GM19438 (cell line): Measurements from ENCODE around the gene ADSS1.

Experiments used
- ATAC-seq: cut with Tn5 transposase; IDR thresholded peaks from one replicate; pipeline ENCODE4 v1.9.1; 2021; ENCODE audit warnings: low read depth; ENCODE audit not compliant: unreplicated experiment

The ADSS1 gene

DNA sequence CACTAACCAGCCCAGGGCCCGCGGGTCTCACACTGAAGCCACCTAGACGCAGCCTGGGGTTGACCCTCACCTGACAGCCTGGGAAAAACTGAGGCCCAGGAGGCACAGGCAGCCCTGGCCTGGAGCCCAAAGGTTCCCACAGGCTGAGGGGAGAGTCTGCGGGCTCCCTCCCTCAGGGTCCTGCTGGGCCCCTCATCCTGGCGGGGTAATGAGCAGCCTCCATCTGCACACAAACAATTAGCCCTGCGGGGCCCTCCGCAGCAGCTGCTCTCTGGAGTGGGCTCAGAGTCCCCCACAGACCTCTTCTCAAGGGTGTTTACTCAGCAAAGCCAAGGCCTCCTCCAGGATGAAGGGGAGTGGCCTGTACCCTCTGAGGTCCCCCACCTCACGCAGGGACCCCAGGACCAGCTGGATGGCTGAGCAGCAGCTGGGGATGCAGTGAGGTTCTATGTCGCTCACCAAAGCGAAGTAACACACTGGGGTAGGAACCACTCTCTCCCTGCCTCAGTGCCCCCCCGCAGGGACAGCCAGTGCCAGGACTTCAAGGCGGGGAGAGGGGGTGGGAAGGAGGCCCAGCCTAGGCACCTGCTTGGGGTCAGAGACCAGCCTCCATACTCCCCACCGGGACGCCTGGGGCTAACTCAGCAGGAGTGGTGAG lies 64.3 kb downstream of the ADSS1 start:
- no peak for ATAC-seq

GRCh38 chr14:104788873-104789663 lies 65.0 kb downstream of the ADSS1 start:
- ATAC-seq: no peak

DNA sequence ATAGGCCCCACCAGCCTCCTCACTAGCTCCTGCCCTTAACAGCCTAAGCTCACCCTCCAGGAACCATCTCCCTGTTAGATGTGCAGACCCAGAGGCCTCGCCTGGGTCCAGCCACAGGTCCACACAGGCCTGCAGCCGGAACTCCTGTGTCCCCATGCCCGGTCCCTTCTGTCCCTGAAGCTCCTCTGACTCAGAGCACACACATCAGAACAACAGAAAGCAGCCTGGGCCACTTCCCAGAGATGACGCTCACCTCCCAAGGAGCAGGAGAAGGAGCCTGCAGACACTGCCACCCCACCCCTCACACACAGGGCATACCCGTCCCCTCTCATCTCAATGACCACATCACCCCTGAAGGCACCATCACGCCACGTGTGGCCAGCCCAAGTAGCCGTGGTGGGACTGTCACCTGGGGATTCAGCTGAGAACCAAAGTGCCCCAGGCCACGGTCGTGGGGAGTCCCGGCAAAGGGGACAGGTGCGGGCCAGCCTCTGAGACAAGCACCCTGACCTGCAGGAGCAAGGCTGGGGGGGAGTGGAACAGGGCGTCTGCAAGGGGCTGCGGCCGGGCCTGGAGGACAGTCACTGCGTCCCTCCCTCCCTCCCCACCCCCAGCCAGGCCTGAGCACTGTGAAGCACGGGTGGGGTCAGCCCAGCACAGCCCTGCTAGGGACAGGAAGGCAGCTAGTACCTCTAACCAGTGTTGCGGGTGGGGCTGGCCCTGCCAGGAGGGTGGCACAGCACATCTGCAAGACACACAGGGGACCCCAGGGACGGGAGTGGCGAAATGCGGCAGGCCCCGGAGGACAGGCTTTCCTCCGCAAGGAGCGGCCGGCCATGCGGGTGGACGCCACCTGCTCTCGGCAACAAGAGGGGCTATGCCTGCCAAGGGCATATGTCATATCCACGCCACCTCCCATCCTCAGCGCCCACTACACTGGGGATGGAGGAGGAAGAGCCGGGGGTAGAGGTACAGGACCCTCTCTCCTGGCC lies 66.0 kb downstream of the ADSS1 start:
- no peak for ATAC-seq

DNA sequence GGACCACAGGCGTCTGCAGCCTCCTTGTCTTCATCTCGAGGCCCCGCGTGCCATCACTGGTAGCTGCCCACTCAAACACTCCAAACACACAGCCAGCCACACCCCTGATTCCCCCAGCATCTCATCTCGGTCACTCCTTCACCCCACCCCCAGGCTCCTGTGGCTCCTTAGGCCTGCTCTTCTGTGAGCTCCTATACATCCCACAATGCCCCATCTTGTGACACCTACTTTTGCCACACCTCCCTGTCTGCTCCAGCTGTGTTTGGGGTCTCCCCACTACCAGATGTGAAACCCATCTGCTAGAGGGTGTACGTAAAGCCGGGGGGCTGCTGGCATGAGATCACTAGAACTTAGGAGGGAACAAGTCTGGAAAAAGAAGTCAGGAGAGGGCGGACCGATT lies 67.4 kb downstream of the ADSS1 start:
- ATAC-seq: no peak

- ATAC-seq: no peak
These were observed 68.3 kb downstream of the ADSS1 start for GRCh38 chr14:104792101-104792884.

DNA sequence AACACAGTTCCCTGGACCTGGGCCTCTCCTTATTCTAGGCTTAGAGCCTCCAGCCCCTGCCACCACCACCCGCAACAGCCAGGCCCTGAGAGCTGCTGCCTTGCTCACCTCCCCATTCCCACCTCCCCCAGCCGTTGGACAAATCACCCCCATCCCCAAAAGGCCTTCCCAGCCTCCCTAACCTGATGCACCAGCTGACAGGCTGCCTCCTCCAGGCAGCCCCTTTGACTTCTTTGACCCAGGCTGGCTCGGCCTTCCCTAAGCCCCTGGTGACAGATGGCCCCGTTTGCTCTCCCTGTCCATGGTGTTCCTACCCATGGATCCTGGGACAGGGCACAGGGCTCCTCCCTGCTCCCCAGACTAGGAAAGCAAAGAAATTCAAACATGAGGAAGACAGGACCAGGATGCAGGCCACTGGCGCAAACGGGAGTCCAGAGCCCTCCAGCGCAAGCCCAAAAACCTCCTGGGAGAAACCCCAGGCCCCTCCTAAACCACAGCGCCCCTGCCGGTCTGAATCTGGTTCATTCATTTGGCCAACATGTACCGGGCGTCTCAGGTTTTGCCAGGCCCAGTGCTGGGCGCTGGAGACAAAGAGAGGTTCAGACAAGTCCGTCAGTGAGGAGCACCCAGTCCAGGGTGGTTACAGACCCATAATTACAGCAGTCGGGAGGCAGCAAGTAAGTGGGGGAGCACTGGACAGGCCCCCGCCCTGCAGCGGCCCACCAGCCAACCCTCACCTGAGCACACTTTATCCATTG lies 69.1 kb downstream of the ADSS1 start:
- no peak for ATAC-seq

GRCh38 chr14:104793703-104793959 lies 69.6 kb downstream of the ADSS1 start:
- no peak for ATAC-seq

DNA sequence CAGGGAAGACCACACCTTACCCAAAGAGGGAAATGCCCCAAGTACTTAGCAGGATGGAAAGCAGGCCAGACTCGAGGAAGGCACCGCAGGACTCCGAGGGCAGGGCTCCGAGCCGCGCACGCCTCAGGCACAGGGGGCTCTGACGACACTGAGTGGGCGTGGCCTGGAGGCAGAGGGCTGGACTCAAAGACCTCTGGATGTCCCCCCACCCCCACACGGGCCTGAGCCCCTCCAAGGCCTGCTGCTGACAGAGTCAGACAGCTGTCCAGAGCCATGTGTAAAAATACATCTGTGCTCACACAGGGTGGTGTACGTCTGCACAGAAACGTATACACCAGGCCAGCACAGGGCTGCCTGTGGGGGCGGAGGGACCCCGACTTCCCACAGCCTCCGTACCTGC lies 70.1 kb downstream of the ADSS1 start:
- no peak for ATAC-seq

DNA sequence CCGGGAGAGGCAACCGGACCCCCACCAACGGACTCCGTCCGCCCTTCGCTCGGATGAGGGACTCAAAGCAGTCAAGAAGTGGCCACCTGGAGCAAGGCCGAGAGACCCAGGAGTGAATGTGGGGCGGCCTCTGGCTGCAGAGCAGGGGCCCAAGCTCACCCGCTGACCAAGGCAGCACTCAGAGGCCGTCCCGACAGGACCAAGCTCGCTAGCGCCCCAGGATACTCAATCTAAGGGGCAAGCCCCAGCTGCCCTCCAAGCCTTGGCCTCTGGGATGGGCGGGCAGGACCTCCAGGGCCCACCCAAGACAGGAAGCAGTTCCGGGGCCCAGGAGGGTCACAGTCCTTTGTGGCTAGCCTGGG lies 70.6 kb downstream of the ADSS1 start:
- ATAC-seq: no peak

GRCh38 chr14:104794993-104795780 lies 71.2 kb downstream of the ADSS1 start, which contains the start of gene AKT1:
Gene AKT1, minus strand, starts transcription at chr14:104795748. Its CDS starts 3,105 bp downstream, at chr14:104792643.
- ATAC-seq: no peak

DNA sequence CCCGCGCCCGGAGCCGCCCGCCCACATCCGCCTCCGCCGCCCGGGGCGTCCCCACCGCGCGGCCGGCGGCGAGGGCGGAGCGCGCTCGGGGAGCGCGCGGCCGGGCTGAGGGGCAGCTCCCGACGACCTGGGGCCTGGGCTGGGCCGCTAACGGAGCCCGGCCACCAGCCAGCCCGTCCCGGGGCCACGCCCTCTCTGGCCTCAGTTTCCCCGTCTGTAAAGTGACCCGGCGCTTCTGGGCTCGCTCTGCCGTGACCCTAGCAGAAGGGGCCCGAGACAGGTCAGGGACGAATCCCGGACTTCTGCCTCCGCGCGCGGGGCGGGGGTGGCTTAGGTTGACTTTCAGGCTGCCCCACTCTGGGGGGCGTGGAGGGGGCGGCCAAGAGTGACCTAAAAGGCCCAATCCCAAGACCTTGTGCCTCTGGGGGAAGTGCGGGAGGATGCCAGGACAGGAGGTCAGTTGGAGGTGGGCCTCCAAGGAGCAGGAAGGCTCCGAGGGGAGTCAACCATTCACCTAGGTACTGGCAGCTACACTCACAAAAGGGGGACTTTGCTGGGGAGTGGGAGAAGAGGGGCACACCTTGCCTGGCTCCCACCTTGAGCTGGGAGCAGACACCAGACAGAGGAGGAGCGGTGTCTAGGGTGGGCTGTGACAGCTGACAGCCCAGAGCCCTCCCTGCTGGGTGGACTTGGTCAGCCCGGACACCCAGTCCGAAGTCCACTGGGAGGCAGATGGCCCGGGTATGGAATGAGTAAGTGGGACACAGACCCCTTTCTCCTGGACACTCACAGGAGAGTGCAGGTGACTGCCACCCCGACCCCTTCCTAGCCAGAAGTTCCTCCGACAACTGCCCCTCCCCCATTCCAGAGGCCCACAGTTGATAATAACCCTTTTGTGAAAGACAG lies 72.0 kb downstream of the ADSS1 start:
- ATAC-seq: no peak

- ATAC-seq: no peak
These were observed 72.7 kb downstream of the ADSS1 start for GRCh38 chr14:104796687-104797081.
